ENCODE results near the gene CRADD. TPM values are rescaled to one million over a fixed set of nuclear protein-coding genes. Genes with fewer than 3 reads are reported as not detected.

Gene CRADD
- total and polyA plus RNA-seq, 2 donors (not counting 1 experiment from before 2014, with no cell fraction given), result 5.8 to 15.1 TPM

GRCh38 chr12:93886533-93887511, 209.6 kb downstream of the CRADD start:
- Histone ChIP-seq H3K27ac (ENCODE audit: low read length in 2 of 2) (no peak overlapping the region), H3K4me1 (ENCODE audit: control insufficient read depth in 2 of 2, insufficient read depth in 2 of 2, low read length in 2 of 2) (no peaks in the 10 kb centered on the region), H3K9ac (ENCODE audit: low read length) (no peak overlapping the region), H3K27me3 (replicated peaks in 1 of 4; ENCODE audit: control extremely low read depth in 1 of 4, control insufficient read depth in 3 of 4, insufficient read depth in 4 of 4, low read length in 3 of 4) (no peaks in the 10 kb centered on the region), H3K4me2 (replicated peaks; ENCODE audit: low read depth, low read length, poor library complexity, severe bottlenecking) (no peak overlapping the region), H2AFZ (ENCODE audit: insufficient read depth, low read depth, low read length, poor library complexity, severe bottlenecking) (no peak overlapping the region), H3K79me2 (ENCODE audit: control insufficient read depth, insufficient read depth, low read length) (no peaks in the 10 kb centered on the region), H4K20me1 (ENCODE audit: control insufficient read depth, insufficient read depth, low read length, poor library complexity, severe bottlenecking) (no peaks in the 10 kb centered on the region), H3K9me3 (ENCODE audit: control extremely low read depth in 1 of 3, control insufficient read depth in 2 of 3, insufficient read depth in 1 of 3, low read length in 2 of 3) (no peaks in the 10 kb centered on the region), H3K36me3 (replicated peaks in 1 of 2; ENCODE audit: control extremely low read depth in 1 of 2, control insufficient read depth in 1 of 2, extremely low read depth in 1 of 2, insufficient read depth in 2 of 2, low read length in 1 of 2) (no peaks in the 10 kb centered on the region), H3K4me3 (ENCODE audit: control extremely low read depth in 1 of 5, extremely low read depth in 1 of 5, insufficient read depth in 1 of 5, low read depth in 2 of 5, low read length in 4 of 5) (no peak overlapping the region)
- WGBS (ENCODE audit: insufficient coverage), result 93% methylated on average over 7 of the region's 18 CpGs
- H3K4me3 Mint-ChIP-seq, result no peak overlapping the region
- TF ChIP-seq EZH2 (IDR thresholded peaks at IDR 0.05; ENCODE audit: borderline replicate concordance, insufficient read depth, low read depth, low read length, poor library complexity, severe bottlenecking) (no peak), CTCF (IDR thresholded peaks at IDR 0.05) (no peak)
- H3K9me3 Mint-ChIP-seq (ENCODE audit: insufficient read depth), result no peaks in the 10 kb centered on the region
- no peaks in the 10 kb centered on the region for H3K27me3 Mint-ChIP-seq
- ChIA-PET CTCF (no interaction called here), POLR2A (no interaction called here)
- H3K27ac Mint-ChIP-seq, result no peak overlapping the region
- DNase-seq (no peak), ATAC-seq (ENCODE audit: low read depth) (no peak)
- intact Hi-C loops (cut with micrococcal nuclease), result no loop called here
- no peaks in the 10 kb centered on the region for H3K4me1 Mint-ChIP-seq

- POLR2A ChIA-PET, result no interaction called here
Measured at GRCh38 chr12:93888964-93889363, 211.8 kb downstream of the CRADD start.

More at GRCh38 chr12:93888964-93889363, 211.8 kb downstream of the CRADD start:
- Histone ChIP-seq H4K20me1 (ENCODE audit: control insufficient read depth, insufficient read depth, low read length, poor library complexity, severe bottlenecking) (no peaks in the 10 kb centered on the region), H3K4me2 (replicated peaks; ENCODE audit: low read depth, low read length, poor library complexity, severe bottlenecking) (no peak overlapping the region), H3K27ac (ENCODE audit: low read length in 2 of 2) (no peak overlapping the region), H3K9me3 (ENCODE audit: control extremely low read depth in 1 of 3, control insufficient read depth in 2 of 3, insufficient read depth in 1 of 3, low read length in 2 of 3) (no peaks in the 10 kb centered on the region), H3K4me3 (ENCODE audit: control extremely low read depth in 1 of 5, extremely low read depth in 1 of 5, insufficient read depth in 1 of 5, low read depth in 2 of 5, low read length in 4 of 5) (no peak overlapping the region), H2AFZ (ENCODE audit: insufficient read depth, low read depth, low read length, poor library complexity, severe bottlenecking) (no peak overlapping the region), H3K27me3 (replicated peaks in 1 of 4; ENCODE audit: control extremely low read depth in 1 of 4, control insufficient read depth in 3 of 4, insufficient read depth in 4 of 4, low read length in 3 of 4) (no peaks in the 10 kb centered on the region), H3K36me3 (replicated peaks in 1 of 2; ENCODE audit: control extremely low read depth in 1 of 2, control insufficient read depth in 1 of 2, extremely low read depth in 1 of 2, insufficient read depth in 2 of 2, low read length in 1 of 2) (no peaks in the 10 kb centered on the region), H3K4me1 (ENCODE audit: control insufficient read depth in 2 of 2, insufficient read depth in 2 of 2, low read length in 2 of 2) (no peaks in the 10 kb centered on the region), H3K79me2 (ENCODE audit: control insufficient read depth, insufficient read depth, low read length) (no peaks in the 10 kb centered on the region), H3K9ac (ENCODE audit: low read length) (no peak overlapping the region)
- H3K27ac Mint-ChIP-seq, result no peak overlapping the region
- no peaks in the 10 kb centered on the region for H3K4me1 Mint-ChIP-seq
- H3K9me3 Mint-ChIP-seq (ENCODE audit: insufficient read depth), result no peaks in the 10 kb centered on the region
- 100% methylated on average over 2 of the region's 3 CpGs for WGBS (ENCODE audit: insufficient coverage)
- ATAC-seq (ENCODE audit: low read depth), result no peak
- TF ChIP-seq CTCF (IDR thresholded peaks at IDR 0.05) (no peak), EZH2 (IDR thresholded peaks at IDR 0.05; ENCODE audit: borderline replicate concordance, insufficient read depth, low read depth, low read length, poor library complexity, severe bottlenecking) (no peak)
- peaks cover 10% of the 10 kb centered on the region for H3K27me3 Mint-ChIP-seq
- no peak for DNase-seq
- CTCF ChIA-PET, result no interaction called here
- intact Hi-C loops (cut with micrococcal nuclease), result no loop called here
- no peak overlapping the region for H3K4me3 Mint-ChIP-seq
